ENCODE data around the gene PFDN1.
A peak's percentile ranks its signal among the peaks of the same experiment; 100 is the strongest.

The PFDN1 gene

GRCh38 chr5:140328036-140328764 is 25.3 kb upstream of the PFDN1 start:
- no peak for DNase-seq

- DNase-seq = peak; percentile 1
Measured at GRCh38 chr5:140327589-140327988, 24.7 kb upstream of the PFDN1 start.

GRCh38 chr5:140325486-140325885 is 22.6 kb upstream of the PFDN1 start:
- DNase-seq = no peak

GRCh38 chr5:140324617-140325241 is 21.8 kb upstream of the PFDN1 start:
- no peak for DNase-seq

- no peak for DNase-seq
Measured at GRCh38 chr5:140324041-140324600, 21.2 kb upstream of the PFDN1 start.

GRCh38 chr5:140322751-140323731 is 20.1 kb upstream of the PFDN1 start:
- no peak for DNase-seq

GRCh38 chr5:140321796-140322195 is 18.9 kb upstream of the PFDN1 start:
- no peak for DNase-seq

- DNase-seq = no peak
Measured at GRCh38 chr5:140319833-140320232, 16.9 kb upstream of the PFDN1 start.

- DNase-seq = no peak
Measured at GRCh38 chr5:140318792-140319191, 15.9 kb upstream of the PFDN1 start.

GRCh38 chr5:140317859-140318258 is 15.0 kb upstream of the PFDN1 start:
- DNase-seq = no peak

GRCh38 chr5:140312791-140313189 is 9.9 kb upstream of the PFDN1 start:
- DNase-seq = no peak

GRCh38 chr5:140312067-140312790 is 9.3 kb upstream of the PFDN1 start:
- DNase-seq = no peak

GRCh38 chr5:140311011-140311467 is 8.1 kb upstream of the PFDN1 start:
- DNase-seq = no peak

GRCh38 chr5:140310434-140310833 is 7.5 kb upstream of the PFDN1 start:
- no peak for DNase-seq

- no peak for DNase-seq
Measured at GRCh38 chr5:140309706-140310249, 6.9 kb upstream of the PFDN1 start.

GRCh38 chr5:140305471-140305870 is 2.6 kb upstream of the PFDN1 start:
- no peak for DNase-seq

GRCh38 chr5:140303966-140304365 is 1.1 kb upstream of the PFDN1 start:
- DNase-seq = no peak

GRCh38 chr5:140301136-140301535 is 1.8 kb downstream of the PFDN1 start:
- no peak for DNase-seq

- no peak for DNase-seq
Measured at GRCh38 chr5:140299056-140299455, 3.8 kb downstream of the PFDN1 start.

- DNase-seq = no peak
Measured at GRCh38 chr5:140298183-140298601, 4.7 kb downstream of the PFDN1 start.

- DNase-seq = no peak
Measured at GRCh38 chr5:140297283-140297682, 5.6 kb downstream of the PFDN1 start.

- no peak for DNase-seq
Measured at GRCh38 chr5:140296289-140296688, 6.6 kb downstream of the PFDN1 start.

Data from DMS79 treated with DMSO at 0.1 percent for 48 hours (cell line).